Esophagus squamous epithelium (tissue), 4 donors: ENCODE measurements around the gene MON2.

ENCODE experiments used
- POLR2A ChIP-seq, 4 donors: fragments of 450-650 bp; IDR thresholded peaks; one replicate each; pipeline ENCODE4 v1.6.1; 2017; ENCODE audit warnings: antibody characterized with exemption in 4 of 4, mild to moderate bottlenecking in 4 of 4, moderate library complexity in 3 of 4
- TF ChIP-seq, protein P1 (sequence below), 6 experiments: fragments of 450-650 bp in 4 of 6; fragments of 200-600 bp in 2 of 6; sonication (generic) in 2 of 6; IDR thresholded peaks; one replicate each; pipeline ENCODE4 v1.5.1; 2016 to 2019; ENCODE audit warnings: antibody characterized with exemption in 6 of 6, mild to moderate bottlenecking in 4 of 6, moderate library complexity in 4 of 6

DNA sequence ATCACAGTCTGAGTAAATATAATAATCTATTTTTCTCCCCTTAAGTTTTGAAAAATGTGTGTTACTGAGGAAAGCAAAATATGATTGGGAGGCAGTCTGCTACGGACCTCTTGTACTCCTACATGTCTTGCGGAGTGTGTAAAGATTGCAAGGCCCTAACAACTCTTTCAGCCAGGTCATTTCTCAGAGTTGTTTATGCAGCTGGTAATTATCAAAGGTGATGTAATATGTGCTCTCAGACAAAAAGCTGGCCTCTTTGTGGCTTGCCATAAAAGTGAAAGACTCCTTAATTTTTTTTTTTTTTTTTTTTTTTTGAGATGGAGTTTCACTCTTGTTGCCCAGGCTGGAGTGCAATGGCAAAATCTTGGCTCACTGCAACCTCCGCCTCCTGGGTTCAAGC lies 40.5 kb upstream of the MON2 start:
- TF ChIP-seq, protein P1, sequence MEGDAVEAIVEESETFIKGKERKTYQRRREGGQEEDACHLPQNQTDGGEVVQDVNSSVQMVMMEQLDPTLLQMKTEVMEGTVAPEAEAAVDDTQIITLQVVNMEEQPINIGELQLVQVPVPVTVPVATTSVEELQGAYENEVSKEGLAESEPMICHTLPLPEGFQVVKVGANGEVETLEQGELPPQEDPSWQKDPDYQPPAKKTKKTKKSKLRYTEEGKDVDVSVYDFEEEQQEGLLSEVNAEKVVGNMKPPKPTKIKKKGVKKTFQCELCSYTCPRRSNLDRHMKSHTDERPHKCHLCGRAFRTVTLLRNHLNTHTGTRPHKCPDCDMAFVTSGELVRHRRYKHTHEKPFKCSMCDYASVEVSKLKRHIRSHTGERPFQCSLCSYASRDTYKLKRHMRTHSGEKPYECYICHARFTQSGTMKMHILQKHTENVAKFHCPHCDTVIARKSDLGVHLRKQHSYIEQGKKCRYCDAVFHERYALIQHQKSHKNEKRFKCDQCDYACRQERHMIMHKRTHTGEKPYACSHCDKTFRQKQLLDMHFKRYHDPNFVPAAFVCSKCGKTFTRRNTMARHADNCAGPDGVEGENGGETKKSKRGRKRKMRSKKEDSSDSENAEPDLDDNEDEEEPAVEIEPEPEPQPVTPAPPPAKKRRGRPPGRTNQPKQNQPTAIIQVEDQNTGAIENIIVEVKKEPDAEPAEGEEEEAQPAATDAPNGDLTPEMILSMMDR (IDR thresholded peaks at IDR 0.05): no peak
- no peak for TF ChIP-seq POLR2A (IDR thresholded peaks at IDR 0.05)
